ENCODE data around the gene ZSWIM4.

DNA sequence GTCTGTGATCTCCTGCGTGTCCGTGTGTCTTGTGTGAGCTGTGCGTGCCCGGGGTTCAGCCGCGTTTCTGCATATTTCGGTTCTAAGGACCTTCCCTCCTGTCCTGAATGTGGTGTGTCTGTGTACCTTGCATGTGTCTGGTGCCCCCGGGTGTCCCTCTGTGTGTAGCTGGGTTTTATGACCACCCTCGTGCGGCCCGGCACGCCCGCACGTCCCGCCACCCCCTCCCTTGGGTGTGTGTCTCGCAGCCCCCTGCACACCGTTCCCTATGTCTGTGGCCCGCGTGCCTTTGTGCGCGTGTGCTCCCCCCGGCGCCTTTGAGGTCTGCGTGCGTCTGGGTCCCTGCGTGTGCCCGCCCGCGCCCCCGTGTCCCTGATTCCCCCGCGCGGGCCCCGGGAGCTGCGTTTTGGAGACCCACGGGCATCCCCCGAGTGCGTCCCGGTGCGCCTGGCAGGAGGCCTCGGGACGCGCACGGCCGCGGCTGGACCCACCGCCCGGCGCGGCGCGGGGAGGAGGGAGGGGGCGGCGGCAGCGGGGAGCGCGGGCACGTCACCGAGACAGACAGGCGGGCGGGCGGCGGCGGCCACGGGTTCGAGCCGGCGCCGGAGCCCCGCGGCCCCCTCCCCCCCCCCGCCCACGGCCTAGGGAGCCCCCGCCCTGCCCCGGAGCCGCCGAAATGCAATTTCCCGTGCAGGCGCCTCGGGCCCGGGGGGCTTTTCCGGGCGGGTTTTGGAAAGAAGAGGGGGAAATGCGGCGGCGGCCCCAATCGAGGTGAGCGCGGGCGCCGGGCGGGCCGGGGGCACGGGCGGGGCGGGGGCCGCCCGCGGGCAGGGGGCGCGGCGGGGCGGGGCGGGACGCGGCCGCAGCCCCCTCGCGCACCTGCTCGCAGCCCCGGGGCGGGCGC lies 69.7 kb downstream of the ZSWIM4 start:
- no peak for TF ChIP-seq CTCF (IDR thresholded peaks at IDR 0.05)
- TF ChIP-seq RNF2 (IDR thresholded peaks at IDR 0.05; ENCODE audit: borderline replicate concordance, low read depth): no peak
- no peak for TF ChIP-seq USF2 (IDR thresholded peaks at IDR 0.05)
- TF ChIP-seq BHLHE40 (IDR thresholded peaks at IDR 0.05; ENCODE audit: low read depth, low read length): no peak
- TF ChIP-seq POLR2A (IDR thresholded peaks at IDR 0.05; ENCODE audit: low read length): no peak
- TF ChIP-seq, protein P1, sequence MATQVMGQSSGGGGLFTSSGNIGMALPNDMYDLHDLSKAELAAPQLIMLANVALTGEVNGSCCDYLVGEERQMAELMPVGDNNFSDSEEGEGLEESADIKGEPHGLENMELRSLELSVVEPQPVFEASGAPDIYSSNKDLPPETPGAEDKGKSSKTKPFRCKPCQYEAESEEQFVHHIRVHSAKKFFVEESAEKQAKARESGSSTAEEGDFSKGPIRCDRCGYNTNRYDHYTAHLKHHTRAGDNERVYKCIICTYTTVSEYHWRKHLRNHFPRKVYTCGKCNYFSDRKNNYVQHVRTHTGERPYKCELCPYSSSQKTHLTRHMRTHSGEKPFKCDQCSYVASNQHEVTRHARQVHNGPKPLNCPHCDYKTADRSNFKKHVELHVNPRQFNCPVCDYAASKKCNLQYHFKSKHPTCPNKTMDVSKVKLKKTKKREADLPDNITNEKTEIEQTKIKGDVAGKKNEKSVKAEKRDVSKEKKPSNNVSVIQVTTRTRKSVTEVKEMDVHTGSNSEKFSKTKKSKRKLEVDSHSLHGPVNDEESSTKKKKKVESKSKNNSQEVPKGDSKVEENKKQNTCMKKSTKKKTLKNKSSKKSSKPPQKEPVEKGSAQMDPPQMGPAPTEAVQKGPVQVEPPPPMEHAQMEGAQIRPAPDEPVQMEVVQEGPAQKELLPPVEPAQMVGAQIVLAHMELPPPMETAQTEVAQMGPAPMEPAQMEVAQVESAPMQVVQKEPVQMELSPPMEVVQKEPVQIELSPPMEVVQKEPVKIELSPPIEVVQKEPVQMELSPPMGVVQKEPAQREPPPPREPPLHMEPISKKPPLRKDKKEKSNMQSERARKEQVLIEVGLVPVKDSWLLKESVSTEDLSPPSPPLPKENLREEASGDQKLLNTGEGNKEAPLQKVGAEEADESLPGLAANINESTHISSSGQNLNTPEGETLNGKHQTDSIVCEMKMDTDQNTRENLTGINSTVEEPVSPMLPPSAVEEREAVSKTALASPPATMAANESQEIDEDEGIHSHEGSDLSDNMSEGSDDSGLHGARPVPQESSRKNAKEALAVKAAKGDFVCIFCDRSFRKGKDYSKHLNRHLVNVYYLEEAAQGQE (IDR thresholded peaks at IDR 0.05): no peak
- no peak for TF ChIP-seq FOSL2 (IDR thresholded peaks at IDR 0.05)
- TF ChIP-seq FOSL2 (CRISPR knock-in tag; IDR thresholded peaks at IDR 0.05): no peak
- no peak for TF ChIP-seq MYC (IDR thresholded peaks at IDR 0.05; ENCODE audit: borderline replicate concordance, low read length)
- TF ChIP-seq KDM1A (IDR thresholded peaks at IDR 0.05; ENCODE audit: low read depth): no peak
- TF ChIP-seq ELK1 (IDR thresholded peaks at IDR 0.05; ENCODE audit: low read depth, low read length): no peak
- TF ChIP-seq CHD4 (IDR thresholded peaks at IDR 0.05; ENCODE audit: borderline replicate concordance): no peak
- no peak for TF ChIP-seq BCL3 (IDR thresholded peaks at IDR 0.05)

Measured in A549 (cell line).